LNCaP clone FGC (cell line): ENCODE results near the gene ADCYAP1R1.

Experiments
- DNase-seq: peaks from one replicate; pipeline ENCODE4 v3.0.0-alpha.2; 2011; ENCODE audit warnings: low read depth
- H3K4me3 ChIP-seq: 2 replicates; pipeline ENCODE4 v1.5.1; 2011; ENCODE audit warnings: mild to moderate bottlenecking, low read depth, low read length, control low read depth
- TF ChIP-seq, protein P1 (sequence below): IDR thresholded peaks from 2 replicates; pipeline ENCODE4 v1.5.1; 2012; ENCODE audit warnings: mild to moderate bottlenecking; ENCODE audit not compliant: control insufficient read depth, insufficient read depth; ENCODE audit errors: extremely low read depth

ADCYAP1R1 gene

DNA sequence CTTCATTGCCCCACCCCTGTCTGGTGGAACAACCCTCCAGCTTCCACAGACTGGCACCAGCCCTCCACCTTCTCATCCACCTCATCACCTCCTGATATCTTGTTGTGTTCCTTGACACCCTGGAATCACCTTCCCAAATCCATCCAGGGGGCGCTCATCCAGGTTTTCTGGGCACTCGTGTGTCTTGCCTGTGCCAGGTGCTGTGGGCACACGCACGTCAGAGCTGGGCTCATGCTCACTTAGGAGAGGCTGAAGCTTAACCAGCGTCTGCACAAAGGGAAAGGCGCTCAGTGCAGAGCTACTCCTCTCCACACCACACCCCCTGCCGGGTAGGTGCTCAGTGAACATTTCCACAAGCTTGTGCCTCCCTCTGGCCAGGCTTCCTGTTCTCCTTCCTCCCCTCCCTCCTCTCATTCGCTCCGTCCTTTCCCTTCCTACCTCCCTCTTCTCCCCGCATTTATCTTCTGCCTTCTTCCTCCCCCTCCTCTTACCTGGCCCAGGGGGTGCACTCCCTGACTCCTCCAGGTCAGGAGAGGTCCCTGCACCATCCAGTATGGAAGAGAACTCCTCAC lies 4.8 kb downstream of the ADCYAP1R1 start:
- H3K4me3 ChIP-seq = no peak overlapping the region
- TF ChIP-seq, protein P1, sequence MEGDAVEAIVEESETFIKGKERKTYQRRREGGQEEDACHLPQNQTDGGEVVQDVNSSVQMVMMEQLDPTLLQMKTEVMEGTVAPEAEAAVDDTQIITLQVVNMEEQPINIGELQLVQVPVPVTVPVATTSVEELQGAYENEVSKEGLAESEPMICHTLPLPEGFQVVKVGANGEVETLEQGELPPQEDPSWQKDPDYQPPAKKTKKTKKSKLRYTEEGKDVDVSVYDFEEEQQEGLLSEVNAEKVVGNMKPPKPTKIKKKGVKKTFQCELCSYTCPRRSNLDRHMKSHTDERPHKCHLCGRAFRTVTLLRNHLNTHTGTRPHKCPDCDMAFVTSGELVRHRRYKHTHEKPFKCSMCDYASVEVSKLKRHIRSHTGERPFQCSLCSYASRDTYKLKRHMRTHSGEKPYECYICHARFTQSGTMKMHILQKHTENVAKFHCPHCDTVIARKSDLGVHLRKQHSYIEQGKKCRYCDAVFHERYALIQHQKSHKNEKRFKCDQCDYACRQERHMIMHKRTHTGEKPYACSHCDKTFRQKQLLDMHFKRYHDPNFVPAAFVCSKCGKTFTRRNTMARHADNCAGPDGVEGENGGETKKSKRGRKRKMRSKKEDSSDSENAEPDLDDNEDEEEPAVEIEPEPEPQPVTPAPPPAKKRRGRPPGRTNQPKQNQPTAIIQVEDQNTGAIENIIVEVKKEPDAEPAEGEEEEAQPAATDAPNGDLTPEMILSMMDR = 0 out of 2 replicates have a peak, but pooled peaks have one; percentile 20
- no peak for DNase-seq

DNA sequence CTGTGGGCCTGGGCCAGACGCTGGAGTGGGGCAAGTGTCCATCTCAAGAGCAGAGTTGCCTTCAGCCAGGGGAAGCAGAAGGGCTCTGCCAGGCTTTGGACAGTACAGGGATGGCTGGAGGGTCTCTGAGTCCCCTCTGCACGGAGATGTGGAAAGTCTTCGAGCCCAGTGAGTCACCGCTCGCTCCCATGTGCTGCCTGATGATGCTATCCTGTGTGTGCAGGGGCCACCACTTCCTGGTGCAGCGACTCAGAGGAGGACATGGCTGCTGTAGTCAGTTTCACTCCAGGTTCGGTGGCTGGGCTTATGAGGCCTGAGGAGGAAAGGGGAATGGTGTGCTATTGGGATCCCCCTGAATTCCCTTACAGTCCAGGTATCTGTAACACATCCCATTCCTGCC lies 6.0 kb downstream of the ADCYAP1R1 start:
- TF ChIP-seq, protein P1 = no peak
- no peak overlapping the region for H3K4me3 ChIP-seq
- no peak for DNase-seq

DNA sequence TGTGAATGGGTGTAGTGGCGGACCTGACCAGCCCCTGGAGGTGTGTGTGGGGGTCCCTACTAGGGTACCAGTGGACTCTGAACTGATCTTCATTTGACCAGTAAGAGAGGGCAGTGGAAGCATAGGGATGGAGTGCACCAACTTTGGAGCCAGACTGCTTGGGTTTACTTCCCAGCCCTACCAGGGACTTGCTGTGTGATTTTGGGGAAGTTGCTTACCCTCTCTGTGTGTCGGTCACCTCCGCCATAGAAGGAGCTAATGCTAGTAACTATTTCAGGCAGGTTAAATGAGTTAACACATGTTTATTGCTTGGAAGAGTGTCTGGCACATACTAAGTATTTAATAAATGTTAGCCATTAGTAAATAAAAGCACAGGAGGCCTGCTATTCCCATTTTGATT lies 6.6 kb downstream of the ADCYAP1R1 start:
- DNase-seq = no peak
- H3K4me3 ChIP-seq = no peak overlapping the region
- TF ChIP-seq, protein P1 = no peak

DNA sequence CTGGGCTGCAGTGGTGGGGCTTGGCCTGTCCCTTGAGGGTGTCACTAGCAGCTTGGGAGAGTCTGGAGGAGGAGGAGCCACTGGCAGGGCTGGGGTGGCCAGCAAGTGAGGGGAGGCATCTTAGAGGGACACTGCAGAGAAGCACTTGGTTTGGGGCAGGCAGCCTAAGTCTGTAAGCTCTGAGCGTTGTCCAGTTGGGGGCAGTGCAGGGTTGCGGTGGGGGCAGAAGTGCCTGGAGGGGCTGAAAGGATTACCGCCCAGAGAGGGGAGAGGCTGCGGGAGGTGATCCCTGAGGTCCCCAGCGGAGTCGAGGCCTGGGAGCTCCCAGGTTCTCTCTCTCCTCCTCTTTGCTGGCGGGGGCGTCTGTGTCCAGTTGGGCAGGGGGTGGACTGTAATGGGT lies 7.4 kb downstream of the ADCYAP1R1 start:
- no peak overlapping the region for H3K4me3 ChIP-seq
- DNase-seq = no peak
- TF ChIP-seq, protein P1 = 0 out of 2 replicates have a peak, but pooled peaks have one; percentile 7

DNA sequence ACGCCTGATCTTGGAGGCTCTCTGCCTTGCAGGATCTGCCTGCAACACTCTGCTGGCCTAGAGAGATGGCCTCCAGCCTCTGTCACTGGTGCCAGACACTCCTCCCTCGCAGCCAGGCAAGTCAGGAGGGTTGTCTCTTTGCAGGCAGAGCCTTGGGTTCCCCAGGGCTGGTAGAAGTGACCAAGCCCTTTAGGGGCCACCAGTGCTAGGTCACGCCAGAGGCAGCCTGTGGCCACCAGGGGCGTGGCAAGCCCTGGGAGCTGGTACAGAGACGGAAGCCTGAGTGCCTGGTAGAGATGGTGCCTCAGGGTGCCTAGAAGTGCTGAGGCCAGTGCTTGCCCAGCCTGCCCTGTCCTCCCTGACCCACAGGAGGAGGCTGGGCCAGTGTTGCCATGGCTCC lies 9.1 kb downstream of the ADCYAP1R1 start:
- no peak overlapping the region for H3K4me3 ChIP-seq
- DNase-seq = no peak
- TF ChIP-seq, protein P1 = 0 out of 2 replicates have a peak, but pooled peaks have one; percentile 12

DNA sequence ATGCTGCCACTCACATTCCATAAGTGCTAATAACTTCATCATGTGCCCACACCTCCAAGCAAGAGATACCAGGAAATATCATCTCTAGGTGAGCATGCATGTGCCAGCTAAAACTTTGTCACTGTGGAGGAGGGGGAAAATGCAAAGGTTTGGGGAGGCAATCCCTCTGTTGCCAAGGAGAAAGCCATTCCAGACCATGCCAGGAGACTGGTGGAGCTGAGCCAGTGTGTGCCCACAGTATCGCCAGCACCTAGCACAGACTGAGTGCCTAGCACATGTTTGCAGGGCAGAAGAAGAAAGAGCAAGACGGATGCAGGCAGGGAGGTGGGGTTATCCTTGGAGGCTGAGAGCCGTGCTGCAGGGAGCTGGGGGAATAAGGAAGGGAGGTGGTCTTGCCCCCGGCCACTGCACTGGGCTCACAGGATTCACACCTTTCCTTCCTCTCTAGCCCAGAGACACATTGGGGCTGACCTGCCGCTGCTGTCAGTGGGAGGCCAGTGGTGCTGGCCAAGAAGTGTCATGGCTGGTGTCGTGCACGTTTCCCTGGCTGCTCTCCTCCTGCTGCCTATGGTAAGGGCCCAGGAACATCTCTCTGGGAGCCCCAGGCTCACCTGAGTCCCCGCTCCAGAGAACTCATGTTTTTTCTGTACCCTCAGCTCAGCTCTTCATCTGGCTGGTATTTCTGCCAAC lies 10.8 kb downstream of the ADCYAP1R1 start:
- H3K4me3 ChIP-seq = no peak overlapping the region
- TF ChIP-seq, protein P1 = no peak
- DNase-seq = no peak

DNA sequence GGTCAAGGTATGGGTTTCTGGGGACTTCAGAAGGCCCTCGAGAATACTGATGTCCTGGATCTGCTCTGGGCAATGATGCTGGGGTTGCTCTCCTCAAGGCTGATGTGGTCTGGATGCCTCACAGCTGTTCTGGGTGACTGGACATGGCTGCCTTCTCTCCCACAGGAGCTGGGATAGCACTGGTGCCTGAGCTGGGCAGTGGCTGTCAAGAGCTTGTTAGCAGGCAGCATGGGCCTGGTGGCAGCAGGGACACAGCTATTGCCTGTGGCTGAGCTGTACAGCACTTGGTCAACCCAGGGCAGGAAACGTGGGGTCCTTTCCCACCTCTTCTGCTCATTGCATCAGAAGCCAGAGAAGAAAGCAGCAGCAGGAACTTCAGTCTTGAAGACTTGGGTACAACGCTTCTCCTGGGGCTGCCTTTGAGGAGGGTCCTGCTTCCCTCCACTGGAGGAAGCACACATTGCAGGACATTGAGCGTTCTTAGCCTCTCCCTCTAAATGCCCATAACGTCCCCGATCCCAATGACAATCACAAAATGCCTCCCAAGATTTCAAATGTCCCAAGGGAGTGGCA lies 13.0 kb downstream of the ADCYAP1R1 start:
- DNase-seq = no peak
- no peak overlapping the region for H3K4me3 ChIP-seq
- TF ChIP-seq, protein P1 = no peak
